Progenitor cell of endocrine pancreas (in vitro differentiated cells): Measurements from ENCODE around the gene IRX6. TPM values are rescaled to one million over a fixed set of nuclear protein-coding genes. Genes with fewer than 3 reads are reported as not detected.

Experiments
- DNase-seq: peaks from one replicate; pipeline ENCODE4 v3.0.0; 2021; ENCODE audit warnings: low spot score; ENCODE audit not compliant: unreplicated experiment
- H3K27ac Mint-ChIP-seq: 2 replicates; pipeline ENCODE4 v1.8.0; 2021; ENCODE audit warnings: mild to moderate bottlenecking, moderate library complexity, mixed read lengths
- H3K27me3 Mint-ChIP-seq: 2 replicates; pipeline ENCODE4 v1.8.0; 2021; ENCODE audit warnings: mixed read lengths
- H3K36me3 Mint-ChIP-seq: 2 replicates; pipeline ENCODE4 v1.8.0; 2022; ENCODE audit warnings: mixed read lengths; ENCODE audit not compliant: insufficient read depth
- H3K4me1 Mint-ChIP-seq: 2 replicates; pipeline ENCODE4 v1.8.0; 2021; ENCODE audit warnings: low read depth, mixed read lengths
- H3K4me3 Mint-ChIP-seq: 2 replicates; pipeline ENCODE4 v1.8.0; 2021; ENCODE audit warnings: low read depth, mild to moderate bottlenecking, moderate library complexity, mixed read lengths
- H3K9me3 Mint-ChIP-seq: 2 replicates; pipeline ENCODE4 v1.8.0; 2021; ENCODE audit warnings: low read depth, mixed read lengths
- total RNA-seq: library from RNA; stranded (reverse); gene quantifications from 2 replicates; pipeline ENCODE4 v1.2.1, GENCODE V29; 2021
- TF ChIP-seq, protein P1 (sequence below): fragments of 200-600 bp; sonication (generic); IDR thresholded peaks from one replicate; pipeline ENCODE4 v1.5.0; 2021; ENCODE audit warnings: antibody characterized with exemption, mild to moderate bottlenecking; ENCODE audit not compliant: unreplicated experiment

Gene IRX6
- total RNA-seq, 1 donor from 2014 or later: not detected

- no peak overlapping the region for H3K27ac Mint-ChIP-seq
- TF ChIP-seq, protein P1, sequence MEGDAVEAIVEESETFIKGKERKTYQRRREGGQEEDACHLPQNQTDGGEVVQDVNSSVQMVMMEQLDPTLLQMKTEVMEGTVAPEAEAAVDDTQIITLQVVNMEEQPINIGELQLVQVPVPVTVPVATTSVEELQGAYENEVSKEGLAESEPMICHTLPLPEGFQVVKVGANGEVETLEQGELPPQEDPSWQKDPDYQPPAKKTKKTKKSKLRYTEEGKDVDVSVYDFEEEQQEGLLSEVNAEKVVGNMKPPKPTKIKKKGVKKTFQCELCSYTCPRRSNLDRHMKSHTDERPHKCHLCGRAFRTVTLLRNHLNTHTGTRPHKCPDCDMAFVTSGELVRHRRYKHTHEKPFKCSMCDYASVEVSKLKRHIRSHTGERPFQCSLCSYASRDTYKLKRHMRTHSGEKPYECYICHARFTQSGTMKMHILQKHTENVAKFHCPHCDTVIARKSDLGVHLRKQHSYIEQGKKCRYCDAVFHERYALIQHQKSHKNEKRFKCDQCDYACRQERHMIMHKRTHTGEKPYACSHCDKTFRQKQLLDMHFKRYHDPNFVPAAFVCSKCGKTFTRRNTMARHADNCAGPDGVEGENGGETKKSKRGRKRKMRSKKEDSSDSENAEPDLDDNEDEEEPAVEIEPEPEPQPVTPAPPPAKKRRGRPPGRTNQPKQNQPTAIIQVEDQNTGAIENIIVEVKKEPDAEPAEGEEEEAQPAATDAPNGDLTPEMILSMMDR: peak; percentile 47
- H3K27me3 Mint-ChIP-seq: peaks cover 62% of the 10 kb centered on the region
- H3K36me3 Mint-ChIP-seq: no peaks in the 10 kb centered on the region
- peak; percentile 16 for DNase-seq
- no peak overlapping the region for H3K4me3 Mint-ChIP-seq
- no peaks in the 10 kb centered on the region for H3K9me3 Mint-ChIP-seq
- H3K4me1 Mint-ChIP-seq: no peaks in the 10 kb centered on the region
Measured at GRCh38 chr16:55370762-55371482, 46.9 kb downstream of the IRX6 start.

DNA sequence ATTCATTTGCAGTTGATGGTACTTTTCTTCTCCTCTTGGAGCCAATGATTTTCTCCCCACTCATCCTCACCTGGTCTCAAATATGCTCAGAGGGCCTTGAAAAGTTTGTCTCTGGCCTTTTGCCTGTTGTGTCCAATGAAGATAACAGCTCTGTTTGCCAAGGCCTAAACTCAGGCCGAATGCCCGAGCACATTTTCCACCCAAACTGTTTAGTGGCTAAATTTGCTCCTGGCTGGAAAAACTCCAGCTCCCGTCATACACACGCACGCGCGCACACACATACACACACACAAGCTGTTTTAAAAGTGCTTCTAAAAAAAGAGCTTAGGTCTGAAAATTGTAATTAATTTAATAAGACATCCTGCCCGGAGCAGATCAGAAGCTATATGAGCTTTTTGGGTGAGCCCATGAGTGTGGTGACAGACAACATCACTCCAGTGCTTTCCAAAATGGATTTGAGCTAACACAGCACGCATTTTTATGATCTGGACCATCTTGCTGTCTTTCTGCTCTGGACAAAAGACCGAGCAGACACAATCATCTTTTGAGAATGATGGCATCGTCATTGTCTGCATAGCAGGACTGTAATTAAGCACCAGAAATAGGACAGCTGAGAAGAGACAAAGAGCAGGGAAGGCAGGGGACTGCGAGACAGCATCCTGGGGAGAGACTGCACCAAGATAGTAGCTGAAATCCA, 48.9 kb downstream of the IRX6 start:
- Mint-ChIP-seq H3K4me1 (no peaks in the 10 kb centered on the region), H3K9me3 (no peaks in the 10 kb centered on the region), H3K27ac (no peak overlapping the region), H3K27me3 (peaks cover 53% of the 10 kb centered on the region), H3K4me3 (no peak overlapping the region), H3K36me3 (no peaks in the 10 kb centered on the region)
- TF ChIP-seq, protein P1: no peak
- DNase-seq: no peak

DNA sequence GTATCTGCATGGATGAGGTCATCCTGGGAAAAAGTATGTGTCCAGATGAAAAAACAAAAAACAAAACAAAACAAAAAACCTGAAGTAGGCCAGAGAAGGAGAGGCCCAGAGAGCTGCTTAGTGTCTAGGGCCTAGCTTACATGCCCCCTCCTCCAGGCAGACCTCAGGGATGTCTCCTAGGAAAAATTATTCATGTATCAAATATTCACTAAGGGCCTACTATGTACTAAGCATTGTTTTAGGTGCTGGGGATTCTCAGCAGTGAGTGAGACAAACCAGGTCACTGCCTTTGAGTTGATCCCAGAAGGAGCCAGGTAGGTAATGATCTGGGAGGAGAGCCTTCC, 49.5 kb downstream of the IRX6 start:
- H3K4me1 Mint-ChIP-seq: no peaks in the 10 kb centered on the region
- DNase-seq: no peak
- no peak overlapping the region for H3K27ac Mint-ChIP-seq
- H3K4me3 Mint-ChIP-seq: no peak overlapping the region
- H3K9me3 Mint-ChIP-seq: no peaks in the 10 kb centered on the region
- TF ChIP-seq, protein P1: no peak
- H3K27me3 Mint-ChIP-seq: peaks cover 49% of the 10 kb centered on the region
- no peaks in the 10 kb centered on the region for H3K36me3 Mint-ChIP-seq

GRCh38 chr16:55376045-55376444, 52.0 kb downstream of the IRX6 start:
- Mint-ChIP-seq H3K4me3 (no peak overlapping the region), H3K36me3 (no peaks in the 10 kb centered on the region), H3K27me3 (peaks cover 33% of the 10 kb centered on the region), H3K4me1 (no peaks in the 10 kb centered on the region), H3K27ac (no peak overlapping the region), H3K9me3 (no peaks in the 10 kb centered on the region)
- no peak for DNase-seq
- TF ChIP-seq, protein P1: no peak

- Mint-ChIP-seq H3K4me3 (no peak overlapping the region), H3K36me3 (no peaks in the 10 kb centered on the region), H3K27ac (no peak overlapping the region), H3K4me1 (no peaks in the 10 kb centered on the region), H3K9me3 (no peaks in the 10 kb centered on the region), H3K27me3 (peaks cover 27% of the 10 kb centered on the region)
- TF ChIP-seq, protein P1: no peak
- no peak for DNase-seq
Measured at GRCh38 chr16:55376567-55377167, 52.7 kb downstream of the IRX6 start.
